Thoracic aorta (tissue), 2 donors: ENCODE results near the gene EVC. TPM values are rescaled to one million over a fixed set of nuclear protein-coding genes. Genes with fewer than 3 reads are reported as not detected.

Experiments
- ATAC-seq: fragments of 150-250 bp; one replicate; pipeline ENCODE4 v1.8.0; 2017; ENCODE audit warnings: low read depth; ENCODE audit not compliant: insufficient number of reproducible peaks, low FRiP score
- DNase-seq: peaks from one replicate; pipeline ENCODE4 v3.0.0-alpha.2; 2020; ENCODE audit warnings: low spot score
- H3K27ac ChIP-seq, 2 donors: fragments of 200-600 bp; sonication (generic); 1 replicate in 1 of 2; 2 replicates in 1 of 2; pipeline ENCODE4 v1.5.1; 2016; ENCODE audit warnings: mild to moderate bottlenecking in 2 of 2, moderate library complexity in 2 of 2
- H3K27me3 ChIP-seq: fragments of 200-600 bp; sonication (generic); replicated peaks from 2 replicates; pipeline ENCODE4 v1.6.0; 2016; ENCODE audit warnings: mild to moderate bottlenecking; ENCODE audit not compliant: insufficient read depth
- H3K36me3 ChIP-seq: fragments of 200-600 bp; sonication (generic); one replicate; pipeline ENCODE4 v1.5.1; 2016
- H3K4me1 ChIP-seq, 2 donors: fragments of 200-600 bp; sonication (generic); 1 replicate in 1 of 2; 2 replicates in 1 of 2; pipeline versions ENCODE4 v1.5.1 to v1.6.0; 2016; ENCODE audit warnings: low read depth in 2 of 2, mild to moderate bottlenecking in 1 of 2; ENCODE audit not compliant: control insufficient read depth in 1 of 2
- H3K4me3 ChIP-seq: fragments of 200-600 bp; sonication (generic); 2 replicates; pipeline ENCODE4 v1.5.1; 2016; ENCODE audit warnings: mild to moderate bottlenecking
- H3K9me3 ChIP-seq: fragments of 200-600 bp; sonication (generic); 2 replicates; pipeline ENCODE4 v1.5.1; 2016
- total RNA-seq, 2 donors: library from RNA; depleted of rRNA; stranded (reverse); fragments of >200 nt; gene quantifications; one replicate each; pipeline versions ENCODE4 v1.1.0 to v1.2.3, GENCODE V29; 2016
- TF ChIP-seq, protein P1 (sequence below): fragments of 200-600 bp; sonication (generic); IDR thresholded peaks from one replicate; pipeline ENCODE4 v1.5.1; 2019; ENCODE audit warnings: antibody characterized with exemption

EVC gene
- total RNA-seq, 2 donors from 2014 or later, result 65.1 to 88.5 TPM

DNA sequence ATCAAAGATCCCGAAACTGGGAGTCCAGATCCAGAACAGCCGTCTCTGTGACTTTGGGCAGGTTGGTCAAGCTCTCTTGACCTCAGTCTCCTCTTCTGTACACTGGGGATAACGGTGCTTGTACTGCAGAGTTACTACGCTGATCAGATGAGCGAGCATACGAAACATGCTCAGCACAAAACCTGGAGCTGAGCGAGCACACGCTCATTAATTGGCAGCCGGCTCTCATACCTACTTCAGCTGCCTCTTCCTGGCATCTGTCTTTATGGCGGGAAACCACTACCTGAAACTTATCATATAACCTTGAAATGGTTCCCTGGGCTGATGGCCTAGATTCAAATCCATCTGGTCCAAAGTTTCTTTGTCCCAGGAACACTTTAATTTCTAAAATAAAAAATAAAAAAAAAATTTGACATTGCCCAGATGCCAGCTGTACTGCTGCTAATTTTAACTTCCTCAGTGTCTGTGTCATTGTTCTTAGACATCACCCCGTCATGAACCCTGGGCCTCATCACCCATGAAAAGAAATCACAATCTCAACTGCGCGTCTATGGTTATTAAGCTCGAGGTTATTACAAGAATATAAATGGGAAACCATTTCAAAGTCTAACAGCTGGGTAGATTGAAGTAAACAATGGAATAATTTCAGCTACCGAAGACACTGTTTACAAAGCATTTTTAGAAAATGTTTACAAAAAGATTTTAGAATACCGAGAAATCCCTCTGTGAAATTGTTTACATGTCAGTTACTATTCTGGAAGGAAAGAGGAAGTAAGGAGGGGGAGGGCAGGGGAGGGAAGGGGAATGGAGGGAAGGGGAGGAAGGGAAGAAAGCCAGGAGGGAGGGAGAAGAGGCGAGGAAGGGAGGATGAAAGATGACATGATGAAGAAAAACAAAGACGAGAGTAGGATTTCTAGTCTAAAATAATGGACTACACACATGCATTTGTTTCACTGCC is 132.9 kb downstream of the EVC start:
- Histone ChIP-seq H3K4me1 (peaks cover 3 to 16% of the 10 kb centered on the region in 2 donors), H3K27ac (no peak overlapping the region), H3K4me3 (no peak overlapping the region), H3K27me3 (no peaks in the 10 kb centered on the region), H3K36me3 (no peaks in the 10 kb centered on the region), H3K9me3 (no peaks in the 10 kb centered on the region)
- no peak for ATAC-seq
- DNase-seq, result no peak
- TF ChIP-seq, protein P1, sequence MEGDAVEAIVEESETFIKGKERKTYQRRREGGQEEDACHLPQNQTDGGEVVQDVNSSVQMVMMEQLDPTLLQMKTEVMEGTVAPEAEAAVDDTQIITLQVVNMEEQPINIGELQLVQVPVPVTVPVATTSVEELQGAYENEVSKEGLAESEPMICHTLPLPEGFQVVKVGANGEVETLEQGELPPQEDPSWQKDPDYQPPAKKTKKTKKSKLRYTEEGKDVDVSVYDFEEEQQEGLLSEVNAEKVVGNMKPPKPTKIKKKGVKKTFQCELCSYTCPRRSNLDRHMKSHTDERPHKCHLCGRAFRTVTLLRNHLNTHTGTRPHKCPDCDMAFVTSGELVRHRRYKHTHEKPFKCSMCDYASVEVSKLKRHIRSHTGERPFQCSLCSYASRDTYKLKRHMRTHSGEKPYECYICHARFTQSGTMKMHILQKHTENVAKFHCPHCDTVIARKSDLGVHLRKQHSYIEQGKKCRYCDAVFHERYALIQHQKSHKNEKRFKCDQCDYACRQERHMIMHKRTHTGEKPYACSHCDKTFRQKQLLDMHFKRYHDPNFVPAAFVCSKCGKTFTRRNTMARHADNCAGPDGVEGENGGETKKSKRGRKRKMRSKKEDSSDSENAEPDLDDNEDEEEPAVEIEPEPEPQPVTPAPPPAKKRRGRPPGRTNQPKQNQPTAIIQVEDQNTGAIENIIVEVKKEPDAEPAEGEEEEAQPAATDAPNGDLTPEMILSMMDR, result no peak

DNA sequence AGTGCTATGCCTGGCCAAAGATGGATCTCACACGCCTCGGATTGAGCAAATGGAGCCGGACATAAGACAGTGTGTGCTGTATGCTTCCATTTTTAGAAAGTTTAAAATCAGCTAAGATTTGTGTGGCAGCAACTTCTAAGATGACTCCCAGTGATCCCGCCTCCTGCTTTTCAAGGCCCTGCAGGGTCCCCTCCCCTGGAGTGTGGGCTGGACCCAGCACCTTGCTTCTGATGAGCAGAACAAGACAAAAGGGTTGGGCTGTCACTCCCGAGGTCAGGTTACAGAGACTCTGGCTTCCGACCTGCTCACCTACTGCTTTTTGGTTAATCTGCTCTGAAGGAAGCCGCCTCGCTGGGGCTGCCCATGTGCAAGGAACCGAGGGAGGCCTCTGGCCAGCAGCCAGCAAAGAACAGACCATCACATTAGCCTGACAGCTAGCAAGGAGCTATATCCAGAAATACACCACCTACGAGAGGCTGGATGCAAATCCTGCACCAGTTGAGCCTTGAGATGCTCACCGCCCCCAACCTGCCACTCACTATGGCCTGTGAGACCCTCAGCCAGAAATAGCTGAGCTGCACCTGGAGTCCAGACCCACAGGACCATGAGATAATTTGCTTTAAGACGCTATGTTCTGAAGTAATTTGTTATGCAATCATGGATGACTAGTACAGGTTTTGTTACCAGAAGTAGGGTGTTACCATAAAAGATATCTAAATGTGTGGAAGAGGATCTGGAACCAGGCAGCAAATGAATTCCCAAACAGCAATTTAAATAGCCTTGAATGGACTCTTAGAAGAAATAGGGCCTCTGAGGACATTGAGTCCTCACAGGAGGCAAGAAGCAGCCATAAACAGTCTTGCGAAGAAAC is 134.3 kb downstream of the EVC start:
- ATAC-seq (no peak), DNase-seq (no peak)
- no peak overlapping the region for H3K4me3 ChIP-seq
- no peak overlapping the region for H3K27ac ChIP-seq
- TF ChIP-seq, protein P1, result no peak
- H3K4me1 ChIP-seq, result peaks cover 1 to 5% of the 10 kb centered on the region in 2 donors
- H3K9me3 ChIP-seq, result no peaks in the 10 kb centered on the region
- no peaks in the 10 kb centered on the region for H3K27me3 ChIP-seq
- no peaks in the 10 kb centered on the region for H3K36me3 ChIP-seq

DNA sequence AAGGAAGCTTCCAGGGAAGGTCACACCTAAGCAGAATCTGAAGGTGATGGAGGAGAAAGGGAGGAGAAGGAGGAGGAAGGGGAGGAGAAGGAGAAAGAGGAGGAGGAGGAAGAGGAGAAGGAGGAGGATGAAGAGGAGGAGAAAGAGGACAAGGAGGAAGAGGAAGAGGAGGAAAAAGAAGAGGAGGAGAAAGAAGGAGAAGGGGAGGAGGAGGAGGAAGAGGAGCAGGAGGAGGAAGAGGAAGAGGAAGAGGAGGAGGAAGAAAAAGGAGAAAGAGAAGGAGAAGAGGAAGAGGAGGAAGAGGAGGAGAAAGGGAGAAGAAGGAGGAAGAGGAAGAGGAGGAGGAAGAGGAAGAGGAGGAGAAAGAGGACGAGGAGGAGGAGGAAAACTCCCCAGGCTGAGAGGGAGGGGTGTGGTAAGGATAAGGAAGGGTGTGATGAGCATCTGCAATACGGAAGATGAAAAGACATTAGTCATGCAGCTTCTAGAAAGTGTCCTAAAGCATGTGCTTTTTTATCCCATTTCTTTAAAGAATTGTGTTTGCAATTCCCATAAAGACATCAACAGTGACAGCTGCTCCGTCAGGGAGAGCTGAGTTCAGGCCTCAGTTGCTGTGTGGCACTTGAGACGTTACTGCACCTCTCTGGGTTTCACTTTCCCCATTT is 140.8 kb downstream of the EVC start:
- no peaks in the 10 kb centered on the region for H3K4me1 ChIP-seq
- TF ChIP-seq, protein P1, result no peak

DNA sequence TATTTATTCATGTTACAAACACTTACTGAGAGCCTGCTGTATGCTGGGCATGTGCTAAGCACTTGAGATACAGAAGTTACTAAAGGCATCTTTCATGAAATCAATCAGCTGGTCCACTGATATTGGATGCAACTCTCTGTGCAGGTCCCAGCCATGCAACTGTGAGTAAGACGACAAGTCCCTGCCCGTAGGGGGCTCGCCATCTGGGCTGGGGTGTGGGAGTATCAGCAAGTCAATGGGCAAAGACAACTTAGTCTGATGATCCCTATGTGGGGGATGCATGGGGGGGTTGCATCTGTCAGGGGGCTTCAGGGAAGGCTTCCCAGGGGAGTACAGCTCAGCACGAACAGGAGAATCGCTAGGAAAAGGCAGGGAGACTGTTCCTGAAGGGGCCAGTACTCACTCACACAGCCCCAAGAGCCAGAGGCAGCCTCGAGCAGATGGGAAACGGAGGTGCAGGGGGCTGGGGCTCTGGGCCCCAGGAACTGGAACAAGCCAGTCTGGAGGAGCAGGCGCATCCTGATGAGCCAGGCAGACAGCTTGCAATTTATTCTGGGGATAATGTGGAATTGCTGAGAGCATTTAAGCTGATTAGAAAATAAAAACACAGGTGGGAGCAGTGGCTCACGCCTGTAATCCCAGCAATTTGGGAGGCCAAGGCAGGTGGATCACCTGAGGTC is 141.7 kb downstream of the EVC start:
- Histone ChIP-seq H3K9me3 (no peaks in the 10 kb centered on the region), H3K4me1 (no peaks in the 10 kb centered on the region), H3K27ac (no peak overlapping the region), H3K4me3 (no peak overlapping the region), H3K27me3 (no peaks in the 10 kb centered on the region), H3K36me3 (no peaks in the 10 kb centered on the region)
- ATAC-seq (no peak), DNase-seq (no peak)
- TF ChIP-seq, protein P1, result no peak

More for the DNA sequence above, 140.8 kb downstream of the EVC start:
- no peaks in the 10 kb centered on the region for H3K36me3 ChIP-seq
- ATAC-seq (no peak), DNase-seq (no peak)
- H3K27me3 ChIP-seq, result no peaks in the 10 kb centered on the region
- no peaks in the 10 kb centered on the region for H3K9me3 ChIP-seq
- H3K4me3 ChIP-seq, result no peak overlapping the region
- no peak overlapping the region for H3K27ac ChIP-seq
